H9 (cell line): ENCODE measurements around the gene HOXB8. TPM values are rescaled to one million over a fixed set of nuclear protein-coding genes. Genes with fewer than 3 reads are reported as not detected.

Source experiments
- DNase-seq: peaks from one replicate; pipeline ENCODE4 v3.0.0-alpha.2; 2017
- H2AFZ ChIP-seq: one replicate; pipeline ENCODE4 v1.6.1; 2013; ENCODE audit warnings: mild to moderate bottlenecking, low read length, control low read depth, moderate library complexity
- H2AK5ac ChIP-seq: 2 replicates; pipeline ENCODE4 v1.6.1; 2013; ENCODE audit warnings: low read length, control low read depth, mixed read lengths; ENCODE audit not compliant: insufficient read length
- H2BK120ac ChIP-seq: one replicate; pipeline ENCODE4 v1.6.1; 2013; ENCODE audit warnings: low read depth, mild to moderate bottlenecking, low read length, control low read depth, inconsistent platforms; ENCODE audit not compliant: poor library complexity, severe bottlenecking
- H2BK12ac ChIP-seq: 2 replicates; pipeline ENCODE4 v1.6.1; 2013; ENCODE audit warnings: low read length, control low read depth, mixed read lengths, low read depth; ENCODE audit not compliant: insufficient read length
- H2BK15ac ChIP-seq: 2 replicates; pipeline ENCODE4 v1.6.1; 2013; ENCODE audit warnings: low read depth, low read length, control low read depth
- H2BK20ac ChIP-seq: one replicate; pipeline ENCODE4 v1.6.1; 2013; ENCODE audit warnings: low read depth, mild to moderate bottlenecking, low read length, control low read depth, inconsistent platforms; ENCODE audit not compliant: poor library complexity, severe bottlenecking
- H2BK5ac ChIP-seq: 2 replicates; pipeline ENCODE4 v1.6.1; 2013; ENCODE audit warnings: low read length, control low read depth, mixed read lengths; ENCODE audit not compliant: insufficient read length
- H3K14ac ChIP-seq: 2 replicates; pipeline ENCODE4 v1.6.1; 2013; ENCODE audit warnings: low read length, control low read depth; ENCODE audit not compliant: insufficient read depth
- H3K18ac ChIP-seq: 2 replicates; pipeline ENCODE4 v1.6.1; 2013; ENCODE audit warnings: low read depth, mild to moderate bottlenecking, mixed read lengths, low read length, control low read depth; ENCODE audit not compliant: insufficient read length
- H3K23ac ChIP-seq: 2 replicates; pipeline ENCODE4 v1.6.1; 2013; ENCODE audit warnings: low read length, control low read depth, mixed read lengths, low read depth; ENCODE audit not compliant: insufficient read length
- H3K23me2 ChIP-seq: 2 replicates; pipeline ENCODE4 v1.6.1; 2013; ENCODE audit warnings: low read depth, mild to moderate bottlenecking, mixed read lengths, low read length, control low read depth; ENCODE audit not compliant: insufficient read length, poor library complexity, severe bottlenecking
- H3K27ac ChIP-seq: 2 replicates; pipeline ENCODE4 v1.5.1; 2013; ENCODE audit warnings: low read length, control low read depth, mixed read lengths, low read depth; ENCODE audit not compliant: insufficient read length
- H3K27me3 ChIP-seq: 2 replicates; pipeline ENCODE4 v1.6.1; 2013; ENCODE audit warnings: low read length, control low read depth, inconsistent platforms; ENCODE audit not compliant: insufficient read depth
- H3K4ac ChIP-seq: 2 replicates; pipeline ENCODE4 v1.6.1; 2013; ENCODE audit warnings: low read depth, mild to moderate bottlenecking, control low read depth, inconsistent platforms, low read length, moderate library complexity
- H3K4me1 ChIP-seq: 2 replicates; pipeline ENCODE4 v1.6.1; 2013; ENCODE audit warnings: low read length, control low read depth, inconsistent platforms; ENCODE audit not compliant: insufficient read depth
- H3K4me2 ChIP-seq: 2 replicates; pipeline ENCODE4 v1.6.1; 2013; ENCODE audit warnings: low read length, control low read depth, mixed read lengths; ENCODE audit not compliant: insufficient read length, insufficient read depth
- H3K56ac ChIP-seq: 2 replicates; pipeline ENCODE4 v1.6.1; 2013; ENCODE audit warnings: low read depth, mild to moderate bottlenecking, mixed read lengths, low read length, control low read depth; ENCODE audit not compliant: insufficient read length
- H3K79me1 ChIP-seq: 2 replicates; pipeline ENCODE4 v1.6.1; 2013; ENCODE audit warnings: low read depth, mild to moderate bottlenecking, moderate library complexity, low read length, control low read depth, inconsistent platforms; ENCODE audit not compliant: insufficient read depth, poor library complexity, severe bottlenecking
- H3K79me2 ChIP-seq: 2 replicates; pipeline ENCODE4 v1.6.1; 2013; ENCODE audit warnings: low read length, control low read depth, inconsistent platforms; ENCODE audit not compliant: insufficient read depth
- H3K9ac ChIP-seq: 2 replicates; pipeline ENCODE4 v1.6.1; 2013; ENCODE audit warnings: low read length, control low read depth, mixed read lengths; ENCODE audit not compliant: insufficient read length; ENCODE audit errors: extremely low read depth
- H3K9me3 ChIP-seq: one replicate; pipeline ENCODE4 v1.6.1; 2013; ENCODE audit warnings: low read depth, low read length, inconsistent platforms; ENCODE audit not compliant: control insufficient read depth
- H3T11ph ChIP-seq: one replicate; pipeline ENCODE4 v1.6.1; 2013; ENCODE audit warnings: mild to moderate bottlenecking, low read length, control low read depth, inconsistent platforms
- H4K20me1 ChIP-seq: one replicate; pipeline ENCODE4 v1.6.1; 2013; ENCODE audit not compliant: control insufficient read depth, insufficient read length, insufficient read depth
- H4K5ac ChIP-seq: 2 replicates; pipeline ENCODE4 v1.6.1; 2013; ENCODE audit warnings: low read depth, mild to moderate bottlenecking, mixed read lengths, low read length, control low read depth; ENCODE audit not compliant: insufficient read length
- H4K8ac ChIP-seq: replicated peaks from 2 replicates; pipeline ENCODE4 v1.6.1; 2013; ENCODE audit warnings: low read length, control low read depth, mixed read lengths, low read depth; ENCODE audit not compliant: insufficient read length
- H4K91ac ChIP-seq: 2 replicates; pipeline ENCODE4 v1.6.1; 2013; ENCODE audit warnings: low read depth, mild to moderate bottlenecking, moderate library complexity, mixed read lengths, low read length, control low read depth; ENCODE audit not compliant: insufficient read length
- H3K27ac Mint-ChIP-seq, 3 experiments: 2 replicates in 2 of 3; 3 replicates in 1 of 3; pipeline ENCODE4 v1.8.0; 2020 to 2021; ENCODE audit warnings: mixed read lengths in 3 of 3, mild to moderate bottlenecking in 1 of 3, moderate library complexity in 1 of 3
- H3K27me3 Mint-ChIP-seq: 2 replicates; pipeline ENCODE4 v1.8.0; 2021; ENCODE audit warnings: low read depth, mild to moderate bottlenecking, moderate library complexity, mixed read lengths
- H3K36me3 Mint-ChIP-seq, 3 experiments: 2 replicates in 2 of 3; 3 replicates in 1 of 3; pipeline ENCODE4 v1.8.0; 2020 to 2021; ENCODE audit warnings: low read depth in 3 of 3, mixed read lengths in 3 of 3; ENCODE audit not compliant: insufficient read depth in 1 of 3
- H3K4me1 Mint-ChIP-seq, 2 experiments: 2 replicates each; pipeline ENCODE4 v1.8.0; 2020; ENCODE audit warnings: mixed read lengths in 2 of 2
- H3K4me3 Mint-ChIP-seq, 2 experiments: 2 replicates in 1 of 2; 3 replicates in 1 of 2; pipeline ENCODE4 v1.8.0; 2020 to 2021; ENCODE audit warnings: mild to moderate bottlenecking in 2 of 2, mixed read lengths in 2 of 2, moderate library complexity in 1 of 2
- H3K9me3 Mint-ChIP-seq, 2 experiments: 2 replicates in 1 of 2; 3 replicates in 1 of 2; pipeline ENCODE4 v1.8.0; 2020; ENCODE audit warnings: mild to moderate bottlenecking in 2 of 2, mixed read lengths in 2 of 2, moderate library complexity in 1 of 2
- CTCF ChIP-seq: fragments of 200-600 bp; sonication (generic); conservative IDR thresholded peaks from 3 replicates; pipeline ENCODE4 v1.8.0; 2021; ENCODE audit warnings: antibody characterized with exemption, mild to moderate bottlenecking
- WGBS: extraction: QIAGEN DNeasy Blood & Tissue Kit; methylation state at CpG from one replicate; pipeline ENCODE4 v1.1.7; 2013; ENCODE audit warnings: missing lambda C conversion rate, low lambda C conversion rate, mixed read lengths; ENCODE audit not compliant: insufficient read length; ENCODE audit errors: extremely low coverage; 5-methylcytosine and 5-hydroxymethylcytosine counted together
- total RNA-seq: library from RNA; stranded (reverse); gene quantifications from 2 replicates; pipeline ENCODE4 v1.2.1, GENCODE V29; 2021

HOXB8 gene
- total RNA-seq, 1 experiment from 2014 or later: not detected

- H3K79me2 ChIP-seq: no peaks in the 10 kb centered on the region
- H3K9me3 Mint-ChIP-seq: peaks cover 0 to 4% of the 10 kb centered on the region in 2 experiments; a peak in 2 of 5 replicates
- no peak overlapping the region for H2BK20ac ChIP-seq
- H3K27me3 Mint-ChIP-seq: peaks cover 56% of the 10 kb centered on the region
- peaks cover 1 to 11% of the 10 kb centered on the region in 2 experiments; a peak in 3 of 4 replicates for H3K4me1 Mint-ChIP-seq
- no peak overlapping the region for H2BK15ac ChIP-seq
- TF ChIP-seq CTCF: no peak
- H4K20me1 ChIP-seq: peaks cover 2% of the 10 kb centered on the region
- H3K4me3 Mint-ChIP-seq: peak overlapping the region in 1 of 2 experiments; percentile 47; a peak in 2 of 5 replicates
- no peak overlapping the region for H4K91ac ChIP-seq
- H4K8ac ChIP-seq: no peak overlapping the region
- no peak for DNase-seq
- H3K18ac ChIP-seq: no peak overlapping the region
- no peaks in the 10 kb centered on the region for H3K23me2 ChIP-seq
- no peak overlapping the region for H3K9ac ChIP-seq
- no peak overlapping the region for H2BK5ac ChIP-seq
- H3K14ac ChIP-seq: no peak overlapping the region
- no peak overlapping the region for H3K56ac ChIP-seq
- no CpG with 5 or more reads among the region's 6 CpGs for WGBS
- no peak overlapping the region for H2BK12ac ChIP-seq
- peaks cover 99% of the 10 kb centered on the region for H3K27me3 ChIP-seq
- H3K23ac ChIP-seq: no peak overlapping the region
- H4K5ac ChIP-seq: no peak overlapping the region
- no peaks in the 10 kb centered on the region for H3K9me3 ChIP-seq
- no peak overlapping the region for H3K27ac ChIP-seq
- H2AFZ ChIP-seq: no peak overlapping the region
- H3K79me1 ChIP-seq: no peaks in the 10 kb centered on the region
- peaks cover 2% of the 10 kb centered on the region; the same call in 1 of the 2 replicates for H3K4me1 ChIP-seq
- H3K4me2 ChIP-seq: no peak overlapping the region
- H3K36me3 Mint-ChIP-seq: peaks cover 0 to 2% (median 0%) of the 10 kb centered on the region in 3 experiments; a peak in 2 of 7 replicates
- H3K27ac Mint-ChIP-seq: no peak overlapping the region
- H3T11ph ChIP-seq: no peak overlapping the region
- no peak overlapping the region for H2BK120ac ChIP-seq
- no peak overlapping the region for H3K4ac ChIP-seq
- no peak overlapping the region for H2AK5ac ChIP-seq
Measured at GRCh38 chr17:48563385-48563838, 51.7 kb downstream of the HOXB8 start.
